Kidney tubule cell (primary cell): ENCODE data around the gene GINS3.

Source experiments
- DNase-seq: peaks from one replicate; pipeline ENCODE4 v3.0.0-alpha.2; 2018; ENCODE audit warnings: low spot score

Gene GINS3

GRCh38 chr16:58425756-58426494, 33.7 kb downstream of the GINS3 start:
- DNase-seq = no peak

- no peak for DNase-seq
Measured at GRCh38 chr16:58426966-58427365, 34.7 kb downstream of the GINS3 start.

- peak; percentile 33 for DNase-seq
Measured at GRCh38 chr16:58428621-58429542, 36.6 kb downstream of the GINS3 start.

GRCh38 chr16:58430718-58431117, 38.4 kb downstream of the GINS3 start:
- no peak for DNase-seq

GRCh38 chr16:58433569-58433951, 41.3 kb downstream of the GINS3 start:
- DNase-seq = no peak

- DNase-seq = no peak
Measured at GRCh38 chr16:58435779-58436178, 43.5 kb downstream of the GINS3 start.

GRCh38 chr16:58440131-58440530, 47.9 kb downstream of the GINS3 start:
- no peak for DNase-seq

- no peak for DNase-seq
Measured at GRCh38 chr16:58442547-58442946, 50.3 kb downstream of the GINS3 start.

- DNase-seq = no peak
Measured at GRCh38 chr16:58443783-58444182, 51.5 kb downstream of the GINS3 start.

- no peak for DNase-seq
Measured at GRCh38 chr16:58444265-58444664, 52.0 kb downstream of the GINS3 start.

- no peak for DNase-seq
Measured at GRCh38 chr16:58448890-58449289, 56.6 kb downstream of the GINS3 start.

GRCh38 chr16:58449306-58449705, 57.0 kb downstream of the GINS3 start:
- DNase-seq = no peak

- DNase-seq = no peak
Measured at GRCh38 chr16:58449768-58450167, 57.5 kb downstream of the GINS3 start.

GRCh38 chr16:58450590-58450989, 58.3 kb downstream of the GINS3 start:
- DNase-seq = no peak

- no peak for DNase-seq
Measured at GRCh38 chr16:58451265-58451689, 59.0 kb downstream of the GINS3 start.

GRCh38 chr16:58451945-58452401, 59.7 kb downstream of the GINS3 start:
- peak; percentile 68 for DNase-seq

GRCh38 chr16:58452640-58453039, 60.4 kb downstream of the GINS3 start:
- DNase-seq = no peak

GRCh38 chr16:58454178-58454577, 61.9 kb downstream of the GINS3 start:
- no peak for DNase-seq

GRCh38 chr16:58454856-58455255, 62.6 kb downstream of the GINS3 start:
- DNase-seq = no peak
